H9 (cell line): ENCODE results near the gene SECTM1. TPM values are rescaled to one million over a fixed set of nuclear protein-coding genes. Genes with fewer than 3 reads are reported as not detected.
A peak's percentile ranks its signal among the peaks of the same experiment; 100 is the strongest.

Source experiments
- DNase-seq: peaks from one replicate; pipeline ENCODE4 v3.0.0-alpha.2; 2017
- H2AFZ ChIP-seq: one replicate; pipeline ENCODE4 v1.6.1; 2013; ENCODE audit warnings: mild to moderate bottlenecking, low read length, control low read depth, moderate library complexity
- H2AK5ac ChIP-seq: 2 replicates; pipeline ENCODE4 v1.6.1; 2013; ENCODE audit warnings: low read length, control low read depth, mixed read lengths; ENCODE audit not compliant: insufficient read length
- H2BK120ac ChIP-seq: one replicate; pipeline ENCODE4 v1.6.1; 2013; ENCODE audit warnings: low read depth, mild to moderate bottlenecking, low read length, control low read depth, inconsistent platforms; ENCODE audit not compliant: poor library complexity, severe bottlenecking
- H2BK12ac ChIP-seq: 2 replicates; pipeline ENCODE4 v1.6.1; 2013; ENCODE audit warnings: low read length, control low read depth, mixed read lengths, low read depth; ENCODE audit not compliant: insufficient read length
- H2BK15ac ChIP-seq: 2 replicates; pipeline ENCODE4 v1.6.1; 2013; ENCODE audit warnings: low read depth, low read length, control low read depth
- H2BK20ac ChIP-seq: one replicate; pipeline ENCODE4 v1.6.1; 2013; ENCODE audit warnings: low read depth, mild to moderate bottlenecking, low read length, control low read depth, inconsistent platforms; ENCODE audit not compliant: poor library complexity, severe bottlenecking
- H2BK5ac ChIP-seq: 2 replicates; pipeline ENCODE4 v1.6.1; 2013; ENCODE audit warnings: low read length, control low read depth, mixed read lengths; ENCODE audit not compliant: insufficient read length
- H3K14ac ChIP-seq: 2 replicates; pipeline ENCODE4 v1.6.1; 2013; ENCODE audit warnings: low read length, control low read depth; ENCODE audit not compliant: insufficient read depth
- H3K18ac ChIP-seq: 2 replicates; pipeline ENCODE4 v1.6.1; 2013; ENCODE audit warnings: low read depth, mild to moderate bottlenecking, mixed read lengths, low read length, control low read depth; ENCODE audit not compliant: insufficient read length
- H3K23ac ChIP-seq: 2 replicates; pipeline ENCODE4 v1.6.1; 2013; ENCODE audit warnings: low read length, control low read depth, mixed read lengths, low read depth; ENCODE audit not compliant: insufficient read length
- H3K23me2 ChIP-seq: 2 replicates; pipeline ENCODE4 v1.6.1; 2013; ENCODE audit warnings: low read depth, mild to moderate bottlenecking, mixed read lengths, low read length, control low read depth; ENCODE audit not compliant: insufficient read length, poor library complexity, severe bottlenecking
- H3K27ac ChIP-seq: 2 replicates; pipeline ENCODE4 v1.5.1; 2013; ENCODE audit warnings: low read length, control low read depth, mixed read lengths, low read depth; ENCODE audit not compliant: insufficient read length
- H3K27me3 ChIP-seq: 2 replicates; pipeline ENCODE4 v1.6.1; 2013; ENCODE audit warnings: low read length, control low read depth, inconsistent platforms; ENCODE audit not compliant: insufficient read depth
- H3K4ac ChIP-seq: 2 replicates; pipeline ENCODE4 v1.6.1; 2013; ENCODE audit warnings: low read depth, mild to moderate bottlenecking, control low read depth, inconsistent platforms, low read length, moderate library complexity
- H3K4me1 ChIP-seq: 2 replicates; pipeline ENCODE4 v1.6.1; 2013; ENCODE audit warnings: low read length, control low read depth, inconsistent platforms; ENCODE audit not compliant: insufficient read depth
- H3K4me2 ChIP-seq: 2 replicates; pipeline ENCODE4 v1.6.1; 2013; ENCODE audit warnings: low read length, control low read depth, mixed read lengths; ENCODE audit not compliant: insufficient read length, insufficient read depth
- H3K56ac ChIP-seq: 2 replicates; pipeline ENCODE4 v1.6.1; 2013; ENCODE audit warnings: low read depth, mild to moderate bottlenecking, mixed read lengths, low read length, control low read depth; ENCODE audit not compliant: insufficient read length
- H3K79me1 ChIP-seq: 2 replicates; pipeline ENCODE4 v1.6.1; 2013; ENCODE audit warnings: low read depth, mild to moderate bottlenecking, moderate library complexity, low read length, control low read depth, inconsistent platforms; ENCODE audit not compliant: insufficient read depth, poor library complexity, severe bottlenecking
- H3K79me2 ChIP-seq: 2 replicates; pipeline ENCODE4 v1.6.1; 2013; ENCODE audit warnings: low read length, control low read depth, inconsistent platforms; ENCODE audit not compliant: insufficient read depth
- H3K9ac ChIP-seq: 2 replicates; pipeline ENCODE4 v1.6.1; 2013; ENCODE audit warnings: low read length, control low read depth, mixed read lengths; ENCODE audit not compliant: insufficient read length; ENCODE audit errors: extremely low read depth
- H3K9me3 ChIP-seq: one replicate; pipeline ENCODE4 v1.6.1; 2013; ENCODE audit warnings: low read depth, low read length, inconsistent platforms; ENCODE audit not compliant: control insufficient read depth
- H3T11ph ChIP-seq: one replicate; pipeline ENCODE4 v1.6.1; 2013; ENCODE audit warnings: mild to moderate bottlenecking, low read length, control low read depth, inconsistent platforms
- H4K20me1 ChIP-seq: one replicate; pipeline ENCODE4 v1.6.1; 2013; ENCODE audit not compliant: control insufficient read depth, insufficient read length, insufficient read depth
- H4K5ac ChIP-seq: 2 replicates; pipeline ENCODE4 v1.6.1; 2013; ENCODE audit warnings: low read depth, mild to moderate bottlenecking, mixed read lengths, low read length, control low read depth; ENCODE audit not compliant: insufficient read length
- H4K8ac ChIP-seq: replicated peaks from 2 replicates; pipeline ENCODE4 v1.6.1; 2013; ENCODE audit warnings: low read length, control low read depth, mixed read lengths, low read depth; ENCODE audit not compliant: insufficient read length
- H4K91ac ChIP-seq: 2 replicates; pipeline ENCODE4 v1.6.1; 2013; ENCODE audit warnings: low read depth, mild to moderate bottlenecking, moderate library complexity, mixed read lengths, low read length, control low read depth; ENCODE audit not compliant: insufficient read length
- H3K27ac Mint-ChIP-seq, 3 experiments: 2 replicates in 2 of 3; 3 replicates in 1 of 3; pipeline ENCODE4 v1.8.0; 2020 to 2021; ENCODE audit warnings: mixed read lengths in 3 of 3, mild to moderate bottlenecking in 1 of 3, moderate library complexity in 1 of 3
- H3K27me3 Mint-ChIP-seq: 2 replicates; pipeline ENCODE4 v1.8.0; 2021; ENCODE audit warnings: low read depth, mild to moderate bottlenecking, moderate library complexity, mixed read lengths
- H3K36me3 Mint-ChIP-seq, 3 experiments: 2 replicates in 2 of 3; 3 replicates in 1 of 3; pipeline ENCODE4 v1.8.0; 2020 to 2021; ENCODE audit warnings: low read depth in 3 of 3, mixed read lengths in 3 of 3; ENCODE audit not compliant: insufficient read depth in 1 of 3
- H3K4me1 Mint-ChIP-seq, 2 experiments: 2 replicates each; pipeline ENCODE4 v1.8.0; 2020; ENCODE audit warnings: mixed read lengths in 2 of 2
- H3K4me3 Mint-ChIP-seq, 2 experiments: 2 replicates in 1 of 2; 3 replicates in 1 of 2; pipeline ENCODE4 v1.8.0; 2020 to 2021; ENCODE audit warnings: mild to moderate bottlenecking in 2 of 2, mixed read lengths in 2 of 2, moderate library complexity in 1 of 2
- H3K9me3 Mint-ChIP-seq, 2 experiments: 2 replicates in 1 of 2; 3 replicates in 1 of 2; pipeline ENCODE4 v1.8.0; 2020; ENCODE audit warnings: mild to moderate bottlenecking in 2 of 2, mixed read lengths in 2 of 2, moderate library complexity in 1 of 2
- CTCF ChIP-seq: fragments of 200-600 bp; sonication (generic); conservative IDR thresholded peaks from 3 replicates; pipeline ENCODE4 v1.8.0; 2021; ENCODE audit warnings: antibody characterized with exemption, mild to moderate bottlenecking
- WGBS: extraction: QIAGEN DNeasy Blood & Tissue Kit; methylation state at CpG from one replicate; pipeline ENCODE4 v1.1.7; 2013; ENCODE audit warnings: missing lambda C conversion rate, low lambda C conversion rate, mixed read lengths; ENCODE audit not compliant: insufficient read length; ENCODE audit errors: extremely low coverage; 5-methylcytosine and 5-hydroxymethylcytosine counted together
- total RNA-seq: library from RNA; stranded (reverse); gene quantifications from 2 replicates; pipeline ENCODE4 v1.2.1, GENCODE V29; 2021

The SECTM1 gene
- total RNA-seq, 1 experiment from 2014 or later = 0.28 TPM

- H3K23ac ChIP-seq = no peak overlapping the region
- no peak for DNase-seq
- H3K18ac ChIP-seq = no peak overlapping the region
- no peak overlapping the region for H2BK12ac ChIP-seq
- no peak overlapping the region for H3T11ph ChIP-seq
- no peak overlapping the region for H2BK20ac ChIP-seq
- peaks cover 6% of the 10 kb centered on the region for H3K23me2 ChIP-seq
- no peaks in the 10 kb centered on the region for H3K36me3 Mint-ChIP-seq
- H4K20me1 ChIP-seq = no peaks in the 10 kb centered on the region
- H3K14ac ChIP-seq = no peak overlapping the region
- no peaks in the 10 kb centered on the region for H3K79me1 ChIP-seq
- no peak overlapping the region for H3K56ac ChIP-seq
- H3K4me2 ChIP-seq = peak overlapping the region; percentile 61
- no peak overlapping the region for H3K4ac ChIP-seq
- no peak for TF ChIP-seq CTCF
- H3K9me3 ChIP-seq = no peaks in the 10 kb centered on the region
- H2AK5ac ChIP-seq = no peak overlapping the region
- peaks cover 0 to 4% of the 10 kb centered on the region in 2 experiments; a peak in 1 of 5 replicates for H3K9me3 Mint-ChIP-seq
- H3K27me3 ChIP-seq = no peaks in the 10 kb centered on the region
- H2BK15ac ChIP-seq = no peak overlapping the region
- no peaks in the 10 kb centered on the region for H3K79me2 ChIP-seq
- no peak overlapping the region for H2AFZ ChIP-seq
- WGBS = no CpG with 5 or more reads among the region's 19 CpGs
- H4K8ac ChIP-seq = no peak overlapping the region
- H3K4me1 Mint-ChIP-seq = peaks cover 10 to 29% of the 10 kb centered on the region in 2 experiments
- H4K91ac ChIP-seq = no peak overlapping the region
- H3K9ac ChIP-seq = peak overlapping the region; percentile 57
- H3K27ac Mint-ChIP-seq = peak overlapping the region in 1 of 3 experiments; percentile 70; a peak in 1 of 7 replicates
- no peak overlapping the region for H3K27ac ChIP-seq
- peak overlapping the region; percentile 60 to 79 for H3K4me3 Mint-ChIP-seq
- H3K27me3 Mint-ChIP-seq = peaks cover 38% of the 10 kb centered on the region
- H2BK5ac ChIP-seq = no peak overlapping the region
- H3K4me1 ChIP-seq = no peaks in the 10 kb centered on the region
- H2BK120ac ChIP-seq = no peak overlapping the region
- H4K5ac ChIP-seq = no peak overlapping the region
Observed at GRCh38 chr17:82291582-82292250, 41.9 kb downstream of the SECTM1 start.
